Smooth muscle cell (in vitro differentiated cells): ENCODE results near the gene CCR5. TPM values are rescaled to one million over a fixed set of nuclear protein-coding genes. Genes with fewer than 3 reads are reported as not detected.
A peak's percentile ranks its signal among the peaks of the same experiment; 100 is the strongest.

Source experiments
- DNase-seq: peaks from one replicate; lab custom pipeline; 2025; ENCODE audit not compliant: unreplicated experiment; lab: John Stamatoyannopoulos, UW
- H2AFZ ChIP-seq: fragments of 200-600 bp; sonication (generic); 2 replicates; pipeline ENCODE4 v1.6.0; 2016; ENCODE audit warnings: antibody characterized with exemption, low read depth, mild to moderate bottlenecking
- H3F3A ChIP-seq: fragments of 200-600 bp; sonication (generic); 2 replicates; pipeline ENCODE4 v1.6.0; 2017; ENCODE audit warnings: antibody characterized with exemption, low read depth
- H3K27ac ChIP-seq: fragments of 200-600 bp; sonication (generic); 2 replicates; pipeline ENCODE4 v1.5.1; 2016; ENCODE audit warnings: low read depth, mild to moderate bottlenecking
- H3K27me3 ChIP-seq: fragments of 200-600 bp; sonication (generic); 2 replicates; pipeline ENCODE4 v1.6.1; 2016; ENCODE audit warnings: low read depth, mild to moderate bottlenecking
- H3K36me3 ChIP-seq: fragments of 200-600 bp; sonication (generic); 2 replicates; pipeline ENCODE4 v1.5.1; 2016; ENCODE audit warnings: low read depth
- H3K4me1 ChIP-seq: fragments of 200-600 bp; sonication (generic); 2 replicates; pipeline ENCODE4 v1.5.1; 2016; ENCODE audit warnings: low read depth
- H3K4me2 ChIP-seq: fragments of 200-600 bp; sonication (generic); 2 replicates; pipeline ENCODE4 v1.6.0; 2016; ENCODE audit warnings: mild to moderate bottlenecking
- H3K4me3 ChIP-seq: fragments of 200-600 bp; sonication (generic); 2 replicates; pipeline ENCODE4 v1.5.1; 2016; ENCODE audit warnings: mild to moderate bottlenecking
- H3K79me2 ChIP-seq: fragments of 200-600 bp; sonication (generic); 2 replicates; pipeline ENCODE4 v1.6.0; 2016; ENCODE audit warnings: low read depth, mild to moderate bottlenecking
- H3K9ac ChIP-seq: fragments of 200-600 bp; sonication (generic); 2 replicates; pipeline ENCODE4 v1.6.0; 2016; ENCODE audit warnings: low read depth
- H3K9me3 ChIP-seq: fragments of 200-600 bp; sonication (generic); replicated peaks from 2 replicates; pipeline ENCODE4 v1.5.1; 2016; ENCODE audit warnings: low read depth
- H4K20me1 ChIP-seq: fragments of 200-600 bp; sonication (generic); 2 replicates; pipeline ENCODE4 v1.6.0; 2016; ENCODE audit warnings: low read depth
- CTCF ChIP-seq: fragments of 200-600 bp; sonication (generic); IDR thresholded peaks from 2 replicates; pipeline ENCODE4 v1.5.1; 2017; ENCODE audit warnings: borderline replicate concordance, mild to moderate bottlenecking, antibody characterized with exemption; ENCODE audit not compliant: insufficient read depth, poor library complexity, severe bottlenecking
- WGBS: methylation state at CpG from one replicate; pipeline ENCODE4 v1.1.7; 2016; ENCODE audit warnings: low lambda C conversion rate; 5-methylcytosine and 5-hydroxymethylcytosine counted together
- polyA plus RNA-seq: library from polyadenylated mRNA; unstranded; fragments of >200 nt; fragmentation: Nextera tagmentation; extraction: Ambion mirVana; gene quantifications from 2 replicates; pipeline ENCODE4 v1.2.1, GENCODE V29; 2016
- total RNA-seq: library from RNA; depleted of rRNA; stranded (reverse); fragments of >200 nt; gene quantifications from 2 replicates; pipeline ENCODE4 v1.2.3, GENCODE V29; 2014

CCR5 gene
- total and polyA plus RNA-seq, 2 experiments from 2014 or later, result not detected

- Histone ChIP-seq H3K4me3 (no peak overlapping the region), H3K36me3 (no peaks in the 10 kb centered on the region), H3K9ac (no peak overlapping the region), H3K27ac (no peak overlapping the region), H3F3A (peaks cover 4% of the 10 kb centered on the region), H3K9me3 (no peaks in the 10 kb centered on the region), H3K4me2 (no peak overlapping the region), H3K4me1 (no peaks in the 10 kb centered on the region), H3K79me2 (no peaks in the 10 kb centered on the region), H3K27me3 (peaks cover 30% of the 10 kb centered on the region), H2AFZ (no peak overlapping the region), H4K20me1 (no peaks in the 10 kb centered on the region)
- TF ChIP-seq CTCF, result no peak
- no peak for DNase-seq
- WGBS, result 80% methylated on average over 10 of the region's 10 CpGs
Measured at GRCh38 chr3:46371519-46372340, 984 bp downstream of the CCR5 start.

DNA sequence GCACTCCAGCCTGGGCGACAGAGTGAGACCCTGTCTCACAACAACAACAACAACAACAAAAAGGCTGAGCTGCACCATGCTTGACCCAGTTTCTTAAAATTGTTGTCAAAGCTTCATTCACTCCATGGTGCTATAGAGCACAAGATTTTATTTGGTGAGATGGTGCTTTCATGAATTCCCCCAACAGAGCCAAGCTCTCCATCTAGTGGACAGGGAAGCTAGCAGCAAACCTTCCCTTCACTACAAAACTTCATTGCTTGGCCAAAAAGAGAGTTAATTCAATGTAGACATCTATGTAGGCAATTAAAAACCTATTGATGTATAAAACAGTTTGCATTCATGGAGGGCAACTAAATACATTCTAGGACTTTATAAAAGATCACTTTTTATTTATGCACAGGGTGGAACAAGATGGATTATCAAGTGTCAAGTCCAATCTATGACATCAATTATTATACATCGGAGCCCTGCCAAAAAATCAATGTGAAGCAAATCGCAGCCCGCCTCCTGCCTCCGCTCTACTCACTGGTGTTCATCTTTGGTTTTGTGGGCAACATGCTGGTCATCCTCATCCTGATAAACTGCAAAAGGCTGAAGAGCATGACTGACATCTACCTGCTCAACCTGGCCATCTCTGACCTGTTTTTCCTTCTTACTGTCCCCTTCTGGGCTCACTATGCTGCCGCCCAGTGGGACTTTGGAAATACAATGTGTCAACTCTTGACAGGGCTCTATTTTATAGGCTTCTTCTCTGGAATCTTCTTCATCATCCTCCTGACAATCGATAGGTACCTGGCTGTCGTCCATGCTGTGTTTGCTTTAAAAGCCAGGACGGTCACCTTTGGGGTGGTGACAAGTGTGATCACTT lies 2.0 kb downstream of the CCR5 start:
- H3K79me2 ChIP-seq, result no peaks in the 10 kb centered on the region
- H3K27me3 ChIP-seq, result peaks cover 36% of the 10 kb centered on the region
- no peak overlapping the region for H3K4me3 ChIP-seq
- no peak overlapping the region for H3K27ac ChIP-seq
- no peaks in the 10 kb centered on the region for H3K4me1 ChIP-seq
- no peak overlapping the region for H3K4me2 ChIP-seq
- H2AFZ ChIP-seq, result no peak overlapping the region
- WGBS, result 92% methylated on average over 9 of the region's 9 CpGs
- H4K20me1 ChIP-seq, result no peaks in the 10 kb centered on the region
- H3K9me3 ChIP-seq, result no peaks in the 10 kb centered on the region
- no peak overlapping the region for H3K9ac ChIP-seq
- H3K36me3 ChIP-seq, result no peaks in the 10 kb centered on the region
- peaks cover 4% of the 10 kb centered on the region for H3F3A ChIP-seq
- DNase-seq, result no peak
- TF ChIP-seq CTCF, result peak; percentile 41

- Histone ChIP-seq H3F3A (peaks cover 4% of the 10 kb centered on the region), H3K9me3 (no peaks in the 10 kb centered on the region), H3K4me2 (no peak overlapping the region), H3K9ac (no peak overlapping the region), H3K36me3 (no peaks in the 10 kb centered on the region), H3K4me1 (no peaks in the 10 kb centered on the region), H3K27me3 (peaks cover 33% of the 10 kb centered on the region), H3K4me3 (no peak overlapping the region), H2AFZ (no peak overlapping the region), H3K27ac (no peak overlapping the region), H4K20me1 (no peaks in the 10 kb centered on the region), H3K79me2 (no peaks in the 10 kb centered on the region)
- WGBS, result 94% methylated on average over 3 of the region's 3 CpGs
- no peak for DNase-seq
- no peak for TF ChIP-seq CTCF
Measured at GRCh38 chr3:46374755-46375154, 4.0 kb downstream of the CCR5 start.
